BLaER1 treated with 17β-estradiol and CSF1 and Interleukin-3, amounts not matched to agents 10 nM and 100 nM (cell line): Measurements from ENCODE around the gene CCDC188.

Source experiments
- H3K27ac ChIP-seq, 11 experiments: shearing (Covaris generic); formaldehyde crosslinking; 2 replicates each; pipeline ENCODE4 v1.8.1; 2022
- H3K27me3 ChIP-seq, 11 experiments: shearing (Covaris generic); formaldehyde crosslinking; 2 replicates each; pipeline ENCODE4 v1.8.1; 2022
- H3K36me3 ChIP-seq, 11 experiments: shearing (Covaris generic); formaldehyde crosslinking; 2 replicates each; pipeline ENCODE4 v1.8.1; 2022
- H3K4me1 ChIP-seq, 10 experiments: shearing (Covaris generic); formaldehyde crosslinking; 2 replicates each; pipeline ENCODE4 v1.8.1; 2022
- H3K4me2 ChIP-seq, 11 experiments: shearing (Covaris generic); formaldehyde crosslinking; 2 replicates each; pipeline ENCODE4 v1.8.1; 2022
- H3K4me3 ChIP-seq, 10 experiments: shearing (Covaris generic); formaldehyde crosslinking; 2 replicates each; pipeline ENCODE4 v1.8.1; 2022
- H3K9ac ChIP-seq, 11 experiments: shearing (Covaris generic); formaldehyde crosslinking; 2 replicates each; pipeline ENCODE4 v1.8.1; 2022
- H3K9me3 ChIP-seq, 11 experiments: shearing (Covaris generic); formaldehyde crosslinking; replicated peaks in 1 of 11; 2 replicates each; pipeline ENCODE4 v1.8.1; 2022
- H4K20me1 ChIP-seq, 11 experiments: shearing (Covaris generic); formaldehyde crosslinking; 2 replicates each; pipeline ENCODE4 v1.8.1; 2022
- Cebpa-rat ChIP-seq, 11 experiments: shearing (Covaris generic); IDR thresholded peaks; 2 replicates each; pipeline ENCODE4 v1.8.1; 2022

The CCDC188 gene

DNA sequence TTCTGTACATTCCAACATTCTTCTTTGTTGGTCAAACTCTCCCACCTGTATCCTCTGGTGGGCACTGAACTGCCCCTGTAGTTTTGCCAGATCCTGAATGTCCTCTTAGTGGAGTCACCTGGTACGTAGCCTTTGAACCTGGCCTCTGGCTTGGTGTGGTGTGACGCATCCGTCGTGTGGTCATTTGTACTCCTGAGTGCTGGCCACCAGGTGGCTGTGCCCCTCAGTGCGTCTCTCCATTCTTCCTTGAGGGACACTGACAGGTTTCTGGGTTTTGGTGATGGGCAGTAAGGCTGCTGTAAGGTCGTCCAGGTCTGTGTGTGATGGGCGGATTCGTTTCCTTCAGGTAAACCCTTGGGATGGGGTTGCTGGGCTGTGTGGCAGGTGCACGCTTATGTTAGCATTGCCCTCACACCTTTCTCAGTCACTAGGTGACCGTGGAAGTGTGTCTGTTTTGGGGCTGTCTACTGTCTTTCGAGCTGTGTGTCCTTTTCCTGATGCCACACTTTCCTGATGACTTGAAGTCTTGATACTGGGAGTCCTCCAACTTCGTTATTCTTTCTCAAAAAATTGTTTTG is 48.6 kb downstream of the CCDC188 start:
- peaks cover 0 to 12% (median 0%) of the 10 kb centered on the region in 10 experiments; a peak in 3 of 20 replicates for H3K4me1 ChIP-seq
- H3K9me3 ChIP-seq: no peaks in the 10 kb centered on the region
- no peak for TF ChIP-seq Cebpa-rat (IDR thresholded peaks at IDR 0.05)
- H3K4me3 ChIP-seq: no peak overlapping the region
- H3K27ac ChIP-seq: no peak overlapping the region
- no peak overlapping the region for H3K4me2 ChIP-seq
- H3K36me3 ChIP-seq: peaks cover 97 to 100% (median 99%) of the 10 kb centered on the region in 11 experiments
- no peaks in the 10 kb centered on the region for H3K27me3 ChIP-seq
- H3K9ac ChIP-seq: 0 out of 22 replicates have a peak overlapping the region, but pooled peaks of 1 of the 11 experiments have one; percentile 2
- peaks cover 0 to 98% (median 85%) of the 10 kb centered on the region in 11 experiments; a peak in 21 of 22 replicates for H4K20me1 ChIP-seq

DNA sequence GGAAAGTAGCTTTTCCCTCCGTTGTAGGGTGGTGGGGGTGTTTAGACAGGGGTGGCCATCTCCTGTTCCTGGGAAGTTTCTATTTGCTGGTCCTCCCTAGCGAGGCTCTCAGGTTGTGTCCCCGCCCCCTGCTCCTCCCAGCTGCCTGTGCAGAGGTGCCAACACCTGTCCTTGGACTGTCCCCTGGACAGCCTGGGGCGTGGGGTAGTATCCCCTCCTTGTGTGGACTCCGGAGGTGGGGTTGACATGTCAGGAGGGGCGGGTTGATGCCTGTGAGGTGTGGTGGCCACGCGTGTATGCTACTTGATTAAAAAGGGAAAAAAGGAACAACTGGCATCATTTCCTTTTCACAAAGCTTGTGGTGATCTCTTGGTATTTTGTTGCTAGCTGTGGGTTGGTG is 49.2 kb downstream of the CCDC188 start:
- Histone ChIP-seq H3K27me3 (no peaks in the 10 kb centered on the region), H3K4me3 (no peak overlapping the region), H3K36me3 (peaks cover 97 to 100% (median 99%) of the 10 kb centered on the region in 11 experiments), H4K20me1 (peaks cover 0 to 98% (median 83%) of the 10 kb centered on the region in 11 experiments; a peak in 21 of 22 replicates), H3K4me2 (no peak overlapping the region; a peak in 1 of 22 replicates), H3K9me3 (no peaks in the 10 kb centered on the region), H3K27ac (peak overlapping the region in 1 of 11 experiments; percentile 18; a peak in 1 of 22 replicates), H3K4me1 (peaks cover 0 to 12% (median 0%) of the 10 kb centered on the region in 10 experiments; a peak in 3 of 20 replicates), H3K9ac (no peak overlapping the region)
- no peak for TF ChIP-seq Cebpa-rat (IDR thresholded peaks at IDR 0.05)

DNA sequence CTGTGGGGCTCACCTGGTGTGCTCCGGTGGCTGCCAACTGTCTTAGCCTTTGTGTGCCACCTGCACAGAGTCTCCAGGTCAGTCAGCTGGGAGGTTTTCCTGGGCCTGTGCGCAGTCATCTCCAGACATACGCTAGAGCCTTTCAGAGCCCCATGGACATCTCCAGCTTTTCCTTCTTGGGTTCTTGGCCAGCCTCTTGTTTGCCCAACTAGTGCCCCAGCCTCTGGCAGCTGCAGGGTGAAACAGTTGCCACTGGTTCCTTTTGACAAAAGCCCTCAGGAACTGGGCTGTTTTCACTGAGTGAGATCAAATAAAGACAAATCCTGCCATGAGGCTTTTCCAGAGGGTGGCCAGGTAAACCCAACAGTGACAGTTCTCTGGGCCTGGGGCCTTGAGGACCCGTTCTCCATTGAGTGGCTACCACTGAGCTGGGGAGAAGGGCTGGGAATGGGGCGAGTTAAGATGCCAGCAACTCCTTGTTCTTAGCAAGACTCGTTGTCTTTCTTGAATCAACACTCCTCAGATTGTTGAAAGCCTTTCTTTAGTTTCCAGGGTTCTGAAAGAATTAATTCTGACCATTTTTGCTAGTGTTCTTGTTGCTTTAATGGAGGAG is 51.6 kb downstream of the CCDC188 start:
- H3K4me1 ChIP-seq: peaks cover 0 to 12% (median 0%) of the 10 kb centered on the region in 10 experiments; a peak in 3 of 20 replicates
- no peaks in the 10 kb centered on the region for H3K9me3 ChIP-seq
- no peak overlapping the region for H3K4me2 ChIP-seq
- H3K27ac ChIP-seq: no peak overlapping the region
- peak overlapping the region in 2 of 11 experiments; percentile 8 to 22; a peak in 1 of 22 replicates for H3K9ac ChIP-seq
- no peak for TF ChIP-seq Cebpa-rat (IDR thresholded peaks at IDR 0.05)
- H3K4me3 ChIP-seq: no peak overlapping the region
- peaks cover 97 to 100% (median 99%) of the 10 kb centered on the region in 11 experiments for H3K36me3 ChIP-seq
- no peaks in the 10 kb centered on the region for H3K27me3 ChIP-seq
- H4K20me1 ChIP-seq: peaks cover 0 to 97% (median 70%) of the 10 kb centered on the region in 11 experiments; a peak in 19 of 22 replicates
